Tibial nerve (tissue), 4 donors: ENCODE measurements around the gene LOXL1.
"Not testable (repeated sequence)": the region's sequence is repeated elsewhere in the genome, so short reads cannot be mapped to it uniquely, and the experiment has no call there.

Experiments
- EP300 ChIP-seq, 2 donors: sonication (generic); formaldehyde crosslinking; IDR thresholded peaks; one replicate each; pipeline ENCODE4 v1.6.1; 2017; ENCODE audit warnings: antibody characterized with exemption in 2 of 2, mild to moderate bottlenecking in 1 of 2
- POLR2A ChIP-seq, 2 donors: fragments of 450-650 bp; IDR thresholded peaks; one replicate each; pipeline ENCODE4 v1.6.1; 2017; ENCODE audit warnings: antibody characterized with exemption in 2 of 2, mild to moderate bottlenecking in 2 of 2, moderate library complexity in 2 of 2
- TF ChIP-seq, protein P1 (sequence below), 5 experiments: fragments of 200-600 bp in 3 of 5; fragments of 450-650 bp in 2 of 5; sonication (generic) in 3 of 5; IDR thresholded peaks; one replicate each; pipeline ENCODE4 v1.5.1; 2016 to 2019; ENCODE audit warnings: antibody characterized with exemption in 5 of 5, mild to moderate bottlenecking in 3 of 5, moderate library complexity in 2 of 5

DNA sequence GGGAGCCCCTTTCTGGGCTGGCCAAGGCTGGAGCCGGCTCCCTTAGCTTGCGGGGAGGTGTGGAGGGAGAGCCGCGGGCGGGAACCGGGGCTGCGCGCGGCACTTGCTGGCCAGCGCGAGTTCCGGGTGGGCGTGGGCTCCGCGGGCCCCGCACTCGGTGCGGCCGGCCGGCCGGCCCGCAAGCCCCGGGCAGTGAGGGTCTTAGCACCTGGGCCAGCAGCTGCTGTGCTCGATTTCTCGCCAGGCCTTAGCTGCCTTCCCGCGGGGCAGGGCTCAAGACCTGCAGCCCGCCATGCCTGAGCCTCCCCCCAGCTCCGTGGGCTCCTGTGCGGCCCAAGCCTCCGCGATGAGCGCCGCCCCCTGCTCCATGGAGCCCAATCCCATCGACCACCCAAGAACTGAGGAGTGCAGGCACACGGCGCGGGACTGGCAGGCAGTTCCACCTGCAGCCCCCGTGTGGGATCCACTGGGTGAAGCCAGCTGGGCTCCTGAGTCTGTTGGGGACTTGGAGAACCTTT, 47.5 kb downstream of the LOXL1 start:
- TF ChIP-seq, protein P1, sequence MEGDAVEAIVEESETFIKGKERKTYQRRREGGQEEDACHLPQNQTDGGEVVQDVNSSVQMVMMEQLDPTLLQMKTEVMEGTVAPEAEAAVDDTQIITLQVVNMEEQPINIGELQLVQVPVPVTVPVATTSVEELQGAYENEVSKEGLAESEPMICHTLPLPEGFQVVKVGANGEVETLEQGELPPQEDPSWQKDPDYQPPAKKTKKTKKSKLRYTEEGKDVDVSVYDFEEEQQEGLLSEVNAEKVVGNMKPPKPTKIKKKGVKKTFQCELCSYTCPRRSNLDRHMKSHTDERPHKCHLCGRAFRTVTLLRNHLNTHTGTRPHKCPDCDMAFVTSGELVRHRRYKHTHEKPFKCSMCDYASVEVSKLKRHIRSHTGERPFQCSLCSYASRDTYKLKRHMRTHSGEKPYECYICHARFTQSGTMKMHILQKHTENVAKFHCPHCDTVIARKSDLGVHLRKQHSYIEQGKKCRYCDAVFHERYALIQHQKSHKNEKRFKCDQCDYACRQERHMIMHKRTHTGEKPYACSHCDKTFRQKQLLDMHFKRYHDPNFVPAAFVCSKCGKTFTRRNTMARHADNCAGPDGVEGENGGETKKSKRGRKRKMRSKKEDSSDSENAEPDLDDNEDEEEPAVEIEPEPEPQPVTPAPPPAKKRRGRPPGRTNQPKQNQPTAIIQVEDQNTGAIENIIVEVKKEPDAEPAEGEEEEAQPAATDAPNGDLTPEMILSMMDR (IDR thresholded peaks at IDR 0.05), result not testable (repeated sequence)
- not testable (repeated sequence) for TF ChIP-seq POLR2A, EP300 (IDR thresholded peaks at IDR 0.05)
